Retina (tissue), 1 donor: ENCODE results near the gene DNAJB7.
"Not testable (repeated sequence)": the region's sequence is repeated elsewhere in the genome, so short reads cannot be mapped to it uniquely, and the experiment has no call there.

ENCODE experiments used
- DNase-seq: peaks from one replicate; pipeline ENCODE4 v3.0.0-alpha.2; 2016

The DNAJB7 gene

DNA sequence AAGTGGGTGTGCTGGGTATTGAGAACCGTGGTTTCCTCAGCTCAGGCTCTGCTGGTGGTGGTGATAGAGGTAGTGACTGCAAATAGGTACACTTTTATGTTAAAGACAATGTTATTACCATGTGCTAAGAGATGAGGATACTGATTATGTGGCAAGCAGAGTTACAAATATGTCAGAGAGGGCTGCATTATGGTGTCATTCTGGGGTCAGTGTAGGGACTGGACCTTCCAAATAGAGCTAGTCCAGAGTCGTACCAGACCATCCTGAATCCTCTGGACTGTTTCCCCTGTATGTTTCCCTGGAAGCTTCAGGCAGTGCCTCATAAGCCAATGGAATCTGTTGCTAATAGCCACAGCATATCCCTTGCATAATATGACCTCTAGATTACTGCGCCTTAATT, at the start of gene DNAJB7:
Gene DNAJB7 (minus strand): TSS at position 101 of the 400 bp plus-strand sequence. CDS start 119 bp downstream, outside the sequence.
- DNase-seq, result no peak

DNA sequence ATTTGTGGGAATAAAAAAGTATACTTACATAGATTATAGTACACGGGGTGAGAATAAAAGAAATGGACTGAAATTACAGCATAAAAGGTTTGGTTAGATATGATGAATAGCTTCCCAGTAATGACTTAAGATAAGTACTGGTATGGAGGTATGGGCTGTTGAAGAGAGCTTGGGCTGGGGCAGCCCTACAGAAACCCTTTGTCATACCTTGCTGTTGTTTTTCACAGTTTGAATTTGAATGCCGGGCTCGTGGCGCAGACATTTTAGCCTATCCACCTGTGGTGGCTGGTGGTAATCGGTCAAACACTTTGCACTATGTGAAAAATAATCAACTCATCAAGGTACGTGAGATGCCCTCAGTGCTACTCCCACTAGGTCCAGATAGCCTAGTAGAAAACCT, 47.0 kb upstream of the DNAJB7 start:
- no peak for DNase-seq

GRCh38 chr22:40904101-40904500, 42.2 kb upstream of the DNAJB7 start:
- no peak for DNase-seq

- DNase-seq, result peak; percentile 19
These were observed 37.0 kb upstream of the DNAJB7 start for GRCh38 chr22:40898850-40899357.

GRCh38 chr22:40894417-40894816, 32.5 kb upstream of the DNAJB7 start:
- DNase-seq, result no peak

DNA sequence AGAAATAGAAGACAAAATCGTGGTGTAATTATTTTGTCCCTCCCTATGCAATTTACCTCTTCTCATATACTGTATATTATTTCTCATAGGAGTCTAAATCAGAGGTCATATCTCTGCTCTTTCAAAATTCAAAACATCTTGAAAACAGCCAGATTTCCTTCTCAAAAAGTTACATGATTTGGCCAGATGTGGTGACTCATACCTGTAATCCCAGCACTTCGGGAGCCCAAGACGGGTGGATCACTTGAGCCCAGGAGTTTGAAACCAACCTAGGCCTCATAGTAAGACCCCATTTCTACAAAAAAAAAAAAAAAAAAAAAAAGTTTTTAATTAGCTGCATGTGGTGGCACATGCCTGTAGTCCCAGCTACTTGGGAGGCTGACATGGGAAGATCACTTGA, 29.0 kb upstream of the DNAJB7 start:
- no peak for DNase-seq

DNA sequence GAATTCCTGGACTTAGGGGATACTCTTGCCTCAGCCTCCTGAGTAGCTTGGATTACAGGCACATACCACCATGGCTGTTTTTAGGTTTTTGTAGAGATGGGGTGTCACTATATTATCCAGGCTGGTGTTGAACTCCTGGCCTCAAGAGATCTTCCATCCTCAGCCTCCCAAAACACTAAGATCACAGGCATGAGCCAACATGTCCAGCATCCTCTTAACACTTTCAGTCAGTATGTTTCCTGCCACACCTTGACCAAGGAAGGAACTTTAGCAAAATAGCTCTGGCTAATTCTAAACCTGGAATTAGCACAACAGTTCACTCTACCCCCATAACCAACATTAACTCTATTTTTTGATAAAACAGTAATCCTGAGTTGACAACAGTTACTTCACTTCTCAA, 27.2 kb upstream of the DNAJB7 start:
- no peak for DNase-seq

GRCh38 chr22:40878922-40879321, 17.0 kb upstream of the DNAJB7 start:
- no peak for DNase-seq

- DNase-seq, result no peak
These were observed 15.6 kb upstream of the DNAJB7 start for GRCh38 chr22:40877488-40877887.

DNA sequence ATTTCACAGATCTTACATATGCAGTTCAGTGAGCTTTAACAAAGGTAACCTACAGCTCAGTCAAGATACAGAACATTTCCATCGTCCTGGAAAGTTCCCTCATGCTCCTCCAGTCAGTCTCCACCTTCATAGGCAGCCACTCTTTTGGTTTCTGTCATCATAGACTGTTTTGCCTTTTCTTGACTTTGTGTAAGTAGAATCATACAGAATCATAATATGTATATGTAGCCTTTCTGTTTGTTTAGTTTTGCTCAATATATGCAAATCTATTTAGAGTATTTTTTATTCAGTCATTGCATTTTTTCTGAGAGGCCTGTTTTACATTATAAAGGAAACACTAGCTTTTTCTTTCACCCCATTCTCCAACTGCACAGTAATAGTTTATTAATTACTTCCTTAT, 15.0 kb upstream of the DNAJB7 start:
- DNase-seq, result no peak

DNA sequence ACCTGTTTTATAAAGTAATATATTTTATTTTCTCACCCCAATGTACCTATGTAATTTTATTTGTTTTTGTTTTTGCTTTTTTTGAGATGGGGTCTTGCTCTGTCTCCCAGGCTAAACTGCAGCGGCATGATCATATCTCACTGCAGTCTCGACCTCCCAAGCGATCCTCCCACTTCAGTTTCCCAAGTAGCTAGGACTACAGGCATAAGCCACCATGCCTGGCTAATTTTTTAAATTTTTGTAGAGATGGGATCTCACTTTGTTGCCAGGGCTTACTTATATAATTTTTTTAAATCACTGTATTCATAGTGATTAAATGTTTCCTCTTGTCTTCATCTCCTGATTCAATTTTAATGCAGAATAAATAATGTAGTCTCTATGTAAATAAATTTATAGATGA, 13.2 kb upstream of the DNAJB7 start:
- DNase-seq, result no peak

DNA sequence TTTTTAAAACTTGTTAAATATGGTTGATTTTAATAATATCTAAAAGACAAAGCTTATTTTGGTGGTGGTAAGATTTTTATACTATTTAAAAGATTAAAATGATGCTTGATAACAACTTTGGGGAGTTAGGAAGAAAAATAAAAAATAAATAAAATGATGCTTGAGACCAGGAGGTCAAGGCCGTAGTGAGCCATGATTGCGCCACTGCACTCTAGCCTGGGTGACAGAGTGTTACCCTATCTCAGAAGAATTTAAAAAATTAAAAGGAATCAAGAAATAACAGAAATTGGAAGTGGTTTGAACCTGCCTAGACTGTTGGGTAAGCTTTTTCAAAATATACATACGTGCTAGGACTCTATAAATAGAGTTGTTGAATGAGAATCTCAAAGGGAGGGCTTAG, 12.1 kb upstream of the DNAJB7 start:
- no peak for DNase-seq

DNA sequence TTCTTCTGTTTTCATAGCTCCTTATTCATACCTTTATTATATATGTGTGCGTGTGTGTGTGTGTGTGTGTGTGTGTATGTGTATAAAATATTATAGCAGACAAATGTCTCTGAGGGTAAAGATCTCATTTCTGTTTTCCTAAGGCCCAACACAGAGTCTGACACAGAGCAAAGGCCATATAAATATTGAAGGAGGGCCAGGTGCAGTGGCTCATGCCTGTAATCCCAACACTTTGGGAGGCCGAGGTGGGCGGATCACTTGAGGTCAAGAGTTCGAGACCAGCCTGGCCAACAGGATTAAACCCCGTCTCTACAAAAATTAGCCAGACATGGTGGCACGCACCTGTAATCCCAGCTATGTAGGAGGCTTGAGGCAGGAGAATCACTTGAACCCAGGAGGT, 6.5 kb upstream of the DNAJB7 start:
- DNase-seq, result not testable (repeated sequence)

GRCh38 chr22:40867109-40867508, 5.2 kb upstream of the DNAJB7 start:
- DNase-seq, result no peak

DNA sequence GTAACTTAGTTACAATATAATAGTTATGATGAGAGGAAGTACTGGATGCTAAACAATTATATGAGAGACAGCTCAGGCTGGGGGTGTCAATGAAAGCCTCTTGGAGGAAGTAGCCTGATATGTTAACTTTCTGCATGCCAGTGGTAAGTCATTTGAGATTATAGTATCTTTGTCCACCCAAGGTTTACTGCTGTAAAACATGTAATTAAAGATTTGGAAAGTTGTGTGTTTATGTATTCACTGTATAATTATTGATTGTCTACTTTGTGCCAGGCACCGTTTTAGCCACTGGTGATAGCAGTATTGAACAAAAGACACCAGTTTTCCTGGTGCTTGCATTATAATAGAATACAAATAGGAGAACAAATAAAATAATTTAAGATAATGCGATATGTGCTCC, 624 bp upstream of the DNAJB7 start:
- no peak for DNase-seq

DNA sequence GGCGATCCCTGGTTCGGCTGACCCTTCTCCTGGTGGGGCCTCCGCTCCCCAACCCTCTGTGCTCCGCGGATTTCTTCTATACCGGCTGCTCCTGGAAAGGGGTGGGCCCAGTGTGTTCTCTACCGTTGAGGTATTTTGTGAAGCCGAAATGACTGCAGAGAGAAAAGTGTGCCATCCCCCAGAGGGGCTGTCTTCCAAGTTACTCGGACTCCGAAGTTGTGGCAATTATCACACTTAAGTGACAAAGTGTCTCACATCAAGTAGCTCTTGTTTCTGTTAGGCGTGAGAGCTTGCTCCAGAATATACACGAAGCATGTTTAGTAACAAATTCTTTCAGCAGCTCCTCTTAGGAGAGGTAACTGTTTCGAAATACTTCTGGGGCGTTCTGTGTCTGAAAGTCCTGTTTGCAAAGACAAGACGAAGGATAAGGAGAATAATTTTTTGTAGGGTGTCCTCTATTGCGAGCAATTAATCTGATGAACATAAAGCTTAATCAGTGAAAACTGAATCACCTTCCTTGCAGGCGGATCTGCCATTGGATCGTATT, 4.5 kb downstream of the DNAJB7 start:
- DNase-seq, result no peak

GRCh38 chr22:40856513-40857308, 5.2 kb downstream of the DNAJB7 start, which contains the start of the genes ST13 and XPNPEP3:
TSS of gene ST13 (minus strand) at chr22:40856639. CDS start at chr22:40856540, 99 bp downstream.
TSS of gene XPNPEP3 (plus strand) at chr22:40857148. CDS start at chr22:40857182, 34 bp downstream.
- peak; percentile 100 for DNase-seq

DNA sequence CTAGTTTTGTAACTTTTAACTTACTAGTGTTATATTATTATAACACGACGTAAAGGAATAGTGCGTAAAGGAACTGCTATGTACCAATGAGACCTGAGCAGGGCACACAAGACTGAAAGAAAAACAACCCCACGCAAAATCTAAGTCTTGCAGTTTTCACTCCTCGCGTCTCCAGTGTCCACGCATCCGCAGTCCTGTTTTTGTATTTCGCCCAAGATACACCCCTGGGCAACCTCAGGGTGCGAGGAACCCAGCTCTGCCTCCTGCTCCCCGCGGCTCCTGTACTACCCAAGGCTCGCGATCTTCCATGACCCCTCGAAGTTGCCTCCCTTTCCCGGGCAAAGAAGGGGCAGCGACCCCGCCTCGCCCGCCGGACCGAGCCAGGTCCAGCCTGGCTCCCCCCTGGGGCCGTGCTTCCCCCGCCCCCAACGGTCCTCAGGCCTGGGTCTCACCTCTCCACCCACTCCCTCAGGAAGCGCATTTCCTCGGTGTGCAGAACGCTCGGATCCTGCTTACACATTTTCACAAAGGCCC, 5.9 kb downstream of the DNAJB7 start:
- DNase-seq, result peak; percentile 85

- DNase-seq, result no peak
These were observed 6.6 kb downstream of the DNAJB7 start for GRCh38 chr22:40855071-40855978.

GRCh38 chr22:40853961-40854360, 8.0 kb downstream of the DNAJB7 start:
- no peak for DNase-seq

DNA sequence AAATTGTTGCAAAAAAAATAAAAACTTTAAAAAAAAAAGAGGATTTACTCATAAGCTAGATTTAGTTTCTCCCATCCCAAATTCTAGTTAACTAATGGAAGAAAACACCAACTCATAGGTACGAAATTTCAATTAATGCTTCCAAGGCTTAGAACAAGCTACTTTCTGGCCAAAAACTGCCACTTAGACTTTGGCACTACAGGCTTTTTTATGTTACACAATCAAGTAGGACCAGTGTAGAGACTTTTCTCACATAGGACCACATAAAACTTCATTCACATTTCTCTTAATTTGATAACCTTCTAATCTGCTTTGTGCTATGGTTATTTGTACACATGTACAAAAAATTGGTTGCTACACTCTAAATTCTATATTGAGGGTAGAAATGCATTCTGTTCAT, 8.6 kb downstream of the DNAJB7 start:
- no peak for DNase-seq

GRCh38 chr22:40845816-40846215, 16.1 kb downstream of the DNAJB7 start:
- not testable (repeated sequence) for DNase-seq

- DNase-seq, result no peak
These were observed 17.0 kb downstream of the DNAJB7 start for GRCh38 chr22:40844951-40845350.
